Amniotic epithelial cell (primary cell): ENCODE results near the gene PIK3R6.

ENCODE experiments used
- DNase-seq: peaks from one replicate; pipeline ENCODE4 v3.0.0-alpha.2; 2010; ENCODE audit warnings: low read depth

PIK3R6 gene

GRCh38 chr17:8849311-8850041 is 18.0 kb downstream of the PIK3R6 start:
- no peak for DNase-seq

GRCh38 chr17:8847891-8848290 is 19.6 kb downstream of the PIK3R6 start:
- DNase-seq = no peak

GRCh38 chr17:8846768-8847211 is 20.7 kb downstream of the PIK3R6 start:
- DNase-seq = peak; percentile 31

- DNase-seq = no peak
Measured at GRCh38 chr17:8844229-8845218, 22.9 kb downstream of the PIK3R6 start.

- DNase-seq = no peak
Measured at GRCh38 chr17:8843344-8843743, 24.1 kb downstream of the PIK3R6 start.

GRCh38 chr17:8841844-8842243 is 25.6 kb downstream of the PIK3R6 start:
- DNase-seq = no peak

- DNase-seq = no peak
Measured at GRCh38 chr17:8839410-8839935, 28.0 kb downstream of the PIK3R6 start.

- DNase-seq = no peak
Measured at GRCh38 chr17:8838551-8839095, 28.9 kb downstream of the PIK3R6 start.

- DNase-seq = no peak
Measured at GRCh38 chr17:8837563-8838075, 29.9 kb downstream of the PIK3R6 start.

- DNase-seq = no peak
Measured at GRCh38 chr17:8836821-8837562, 30.5 kb downstream of the PIK3R6 start.

- no peak for DNase-seq
Measured at GRCh38 chr17:8835631-8836364, 31.7 kb downstream of the PIK3R6 start.

- no peak for DNase-seq
Measured at GRCh38 chr17:8835106-8835505, 32.4 kb downstream of the PIK3R6 start.

GRCh38 chr17:8832711-8833352 is 34.6 kb downstream of the PIK3R6 start:
- DNase-seq = no peak

- DNase-seq = no peak
Measured at GRCh38 chr17:8831234-8831849, 36.1 kb downstream of the PIK3R6 start.

- DNase-seq = no peak
Measured at GRCh38 chr17:8830141-8830540, 37.3 kb downstream of the PIK3R6 start.

GRCh38 chr17:8829036-8829941 is 38.2 kb downstream of the PIK3R6 start:
- DNase-seq = no peak

- DNase-seq = no peak
Measured at GRCh38 chr17:8828517-8828875, 39.0 kb downstream of the PIK3R6 start.

GRCh38 chr17:8826808-8827435 is 40.6 kb downstream of the PIK3R6 start:
- no peak for DNase-seq
